HepG2 (cell line): ENCODE results near the gene POLR2H. TPM values are rescaled to one million over a fixed set of nuclear protein-coding genes. Genes with fewer than 3 reads are reported as not detected.
A peak's percentile ranks its signal among the peaks of the same experiment; 100 is the strongest.

Experiments used
- GLI4 ChIP-seq: sonication (generic); formaldehyde crosslinking; IDR thresholded peaks from 2 replicates; pipeline ENCODE4 v1.5.1; 2020; ENCODE audit warnings: missing genetic modification reagents, mild to moderate bottlenecking, moderate library complexity, borderline replicate concordance
- HOXA9 ChIP-seq: sonication (generic); formaldehyde crosslinking; IDR thresholded peaks from 2 replicates; pipeline ENCODE4 v1.8.1; 2022; ENCODE audit warnings: missing genetic modification reagents, mild to moderate bottlenecking, moderate library complexity, borderline replicate concordance
- NAIF1 ChIP-seq: sonication (generic); formaldehyde crosslinking; IDR thresholded peaks from 2 replicates; pipeline ENCODE4 v1.5.0; 2020; ENCODE audit warnings: mild to moderate bottlenecking, missing genetic modification reagents, borderline replicate concordance
- PHF8 ChIP-seq: sonication (generic); formaldehyde crosslinking; IDR thresholded peaks from 2 replicates; pipeline ENCODE4 v1.5.0; 2020; ENCODE audit warnings: missing genetic modification reagents
- YEATS4 ChIP-seq: sonication (generic); formaldehyde crosslinking; IDR thresholded peaks from 2 replicates; pipeline ENCODE4 v1.4.0; 2020; ENCODE audit warnings: missing genetic modification reagents, borderline replicate concordance
- ZNF562 ChIP-seq: sonication (generic); formaldehyde crosslinking; IDR thresholded peaks from 2 replicates; pipeline ENCODE4 v1.8.0; 2022; ENCODE audit warnings: missing genetic modification reagents, borderline replicate concordance
- ZNF720 ChIP-seq: sonication (generic); formaldehyde crosslinking; IDR thresholded peaks from 2 replicates; pipeline ENCODE4 v1.4.0; 2020; ENCODE audit warnings: missing genetic modification reagents
- ZSCAN12 ChIP-seq: sonication (generic); formaldehyde crosslinking; IDR thresholded peaks from 2 replicates; pipeline ENCODE4 v1.9.0; 2021; ENCODE audit warnings: mild to moderate bottlenecking, missing genetic modification reagents
- polyA plus RNA-seq, 8 experiments: library from polyadenylated mRNA; depleted of rRNA in 3 of 8; stranded (reverse) in 7 of 8; unstranded in 1 of 8; fragments of >200 nt; fragmentation: Illumina TruSeq in 4 of 8; extraction: Trizol in 4 of 8; gene quantifications; 2 replicates each; pipeline versions ENCODE4 v1.2.1 to v1.2.3, GENCODE V29; 2011 to 2016; ENCODE audit warnings: low read depth in 4 of 8, missing spikeins in 1 of 8, mixed read lengths in 1 of 8; ENCODE audit not compliant: insufficient read depth in 1 of 8
- total RNA-seq, 5 experiments: library from RNA; depleted of rRNA; stranded (reverse); fragments of >200 nt; fragmentation: Illumina TruSeq; extraction: Trizol; gene quantifications; 2 replicates each; pipeline ENCODE4 v1.2.3, GENCODE V29; 2016; ENCODE audit warnings: low read depth in 1 of 5
- TF ChIP-seq, protein P1 (sequence below), 2 experiments: sonication (generic) in 1 of 2; formaldehyde crosslinking in 1 of 2; IDR thresholded peaks; 2 replicates each; pipeline versions ENCODE4 v1.4.0 to v1.6.1; 2016 to 2020; ENCODE audit warnings: borderline replicate concordance in 1 of 2, low read depth in 1 of 2, mild to moderate bottlenecking in 1 of 2, missing genetic modification reagents in 1 of 2
- TF ChIP-seq, protein P2 (sequence below): sonication (generic); formaldehyde crosslinking; IDR thresholded peaks from 2 replicates; pipeline ENCODE4 v1.4.0; 2020; ENCODE audit warnings: mild to moderate bottlenecking, missing genetic modification reagents
- TF ChIP-seq, protein P3 (sequence below): sonication (generic); formaldehyde crosslinking; IDR thresholded peaks from 2 replicates; pipeline ENCODE4 v1.4.0; 2020; ENCODE audit warnings: mild to moderate bottlenecking, missing genetic modification reagents
- TF ChIP-seq, protein P4 (sequence below): sonication (generic); formaldehyde crosslinking; IDR thresholded peaks from 2 replicates; pipeline ENCODE4 v1.5.1; 2020; ENCODE audit warnings: mild to moderate bottlenecking, missing genetic modification reagents, moderate library complexity

Gene POLR2H
- total and polyA plus RNA-seq, 2 of the 13 experiments (the other 11 are each of a cell fraction or from before 2014, with no cell fraction given), result 118 to 194 TPM

DNA sequence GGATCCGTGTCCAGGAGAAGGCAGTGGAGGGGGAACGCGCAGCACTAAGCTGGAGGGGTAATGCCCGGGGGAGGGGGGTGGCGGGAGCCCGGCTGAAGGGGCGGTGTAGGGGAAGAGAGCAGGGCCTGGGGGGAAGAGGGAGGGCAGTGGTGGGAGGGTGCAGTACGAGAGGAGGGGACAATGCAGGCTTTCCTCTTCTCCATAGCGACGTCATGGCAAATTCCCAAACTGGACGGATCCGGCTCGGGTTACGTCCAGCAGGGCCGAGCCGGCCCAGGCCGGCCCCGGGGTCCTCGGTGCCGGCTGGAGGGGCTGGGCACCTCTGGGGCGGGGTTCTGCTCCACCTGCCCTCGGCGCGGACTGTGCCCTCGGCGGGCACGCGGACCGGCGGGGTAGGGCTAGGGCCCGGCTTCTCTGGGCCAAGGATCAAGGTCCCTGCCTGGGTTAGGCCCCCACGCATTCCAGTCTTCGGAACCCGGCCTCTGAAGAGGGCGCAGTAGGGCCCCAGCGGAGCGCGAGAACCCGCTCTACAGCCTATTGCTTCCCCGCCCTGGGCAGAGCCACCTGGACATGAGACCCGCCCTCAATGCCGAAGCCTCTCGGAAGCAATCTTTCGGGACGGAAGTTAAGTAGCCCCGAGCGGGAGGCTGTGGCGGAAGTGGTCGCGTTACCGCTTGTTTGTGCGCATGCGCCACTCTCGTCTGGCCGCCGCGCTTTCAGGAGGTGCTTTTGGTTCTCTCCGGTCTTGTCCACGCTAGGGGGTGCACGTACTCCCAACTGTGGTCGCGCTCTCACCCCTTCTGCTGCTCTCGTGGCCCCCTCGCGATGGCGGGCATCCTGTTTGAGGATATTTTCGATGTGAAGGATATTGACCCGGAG is 1.4 kb downstream of the POLR2H start (continued):
- TF ChIP-seq PHF8 (CRISPR knock-in tag) (peak; percentile 67), GLI4 (CRISPR knock-in tag) (no peak), ZSCAN12 (CRISPR knock-in tag) (no peak), YEATS4 (CRISPR knock-in tag) (peak; percentile 82; the same call in 1 of the 2 replicates), NAIF1 (CRISPR knock-in tag) (peak; percentile 74), ZNF720 (CRISPR knock-in tag) (no peak), ZNF562 (no peak), HOXA9 (no peak)
- TF ChIP-seq, protein P1, sequence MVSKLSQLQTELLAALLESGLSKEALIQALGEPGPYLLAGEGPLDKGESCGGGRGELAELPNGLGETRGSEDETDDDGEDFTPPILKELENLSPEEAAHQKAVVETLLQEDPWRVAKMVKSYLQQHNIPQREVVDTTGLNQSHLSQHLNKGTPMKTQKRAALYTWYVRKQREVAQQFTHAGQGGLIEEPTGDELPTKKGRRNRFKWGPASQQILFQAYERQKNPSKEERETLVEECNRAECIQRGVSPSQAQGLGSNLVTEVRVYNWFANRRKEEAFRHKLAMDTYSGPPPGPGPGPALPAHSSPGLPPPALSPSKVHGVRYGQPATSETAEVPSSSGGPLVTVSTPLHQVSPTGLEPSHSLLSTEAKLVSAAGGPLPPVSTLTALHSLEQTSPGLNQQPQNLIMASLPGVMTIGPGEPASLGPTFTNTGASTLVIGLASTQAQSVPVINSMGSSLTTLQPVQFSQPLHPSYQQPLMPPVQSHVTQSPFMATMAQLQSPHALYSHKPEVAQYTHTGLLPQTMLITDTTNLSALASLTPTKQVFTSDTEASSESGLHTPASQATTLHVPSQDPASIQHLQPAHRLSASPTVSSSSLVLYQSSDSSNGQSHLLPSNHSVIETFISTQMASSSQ (IDR thresholded peaks at IDR 0.05; ENCODE audit: low read depth), result 0 out of 2 replicates have a peak, but pooled peaks have one; percentile 31
- TF ChIP-seq, protein P1 (CRISPR knock-in tag; IDR thresholded peaks at IDR 0.05; ENCODE audit: borderline replicate concordance), result peak; percentile 53; the same call in 1 of the 2 replicates
- TF ChIP-seq, protein P2, sequence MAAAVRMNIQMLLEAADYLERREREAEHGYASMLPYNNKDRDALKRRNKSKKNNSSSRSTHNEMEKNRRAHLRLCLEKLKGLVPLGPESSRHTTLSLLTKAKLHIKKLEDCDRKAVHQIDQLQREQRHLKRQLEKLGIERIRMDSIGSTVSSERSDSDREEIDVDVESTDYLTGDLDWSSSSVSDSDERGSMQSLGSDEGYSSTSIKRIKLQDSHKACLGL (CRISPR knock-in tag), result peak; percentile 70; the same call in 1 of the 2 replicates
- TF ChIP-seq, protein P3, sequence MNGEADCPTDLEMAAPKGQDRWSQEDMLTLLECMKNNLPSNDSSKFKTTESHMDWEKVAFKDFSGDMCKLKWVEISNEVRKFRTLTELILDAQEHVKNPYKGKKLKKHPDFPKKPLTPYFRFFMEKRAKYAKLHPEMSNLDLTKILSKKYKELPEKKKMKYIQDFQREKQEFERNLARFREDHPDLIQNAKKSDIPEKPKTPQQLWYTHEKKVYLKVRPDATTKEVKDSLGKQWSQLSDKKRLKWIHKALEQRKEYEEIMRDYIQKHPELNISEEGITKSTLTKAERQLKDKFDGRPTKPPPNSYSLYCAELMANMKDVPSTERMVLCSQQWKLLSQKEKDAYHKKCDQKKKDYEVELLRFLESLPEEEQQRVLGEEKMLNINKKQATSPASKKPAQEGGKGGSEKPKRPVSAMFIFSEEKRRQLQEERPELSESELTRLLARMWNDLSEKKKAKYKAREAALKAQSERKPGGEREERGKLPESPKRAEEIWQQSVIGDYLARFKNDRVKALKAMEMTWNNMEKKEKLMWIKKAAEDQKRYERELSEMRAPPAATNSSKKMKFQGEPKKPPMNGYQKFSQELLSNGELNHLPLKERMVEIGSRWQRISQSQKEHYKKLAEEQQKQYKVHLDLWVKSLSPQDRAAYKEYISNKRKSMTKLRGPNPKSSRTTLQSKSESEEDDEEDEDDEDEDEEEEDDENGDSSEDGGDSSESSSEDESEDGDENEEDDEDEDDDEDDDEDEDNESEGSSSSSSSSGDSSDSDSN (CRISPR knock-in tag), result peak; percentile 94
- TF ChIP-seq, protein P4, sequence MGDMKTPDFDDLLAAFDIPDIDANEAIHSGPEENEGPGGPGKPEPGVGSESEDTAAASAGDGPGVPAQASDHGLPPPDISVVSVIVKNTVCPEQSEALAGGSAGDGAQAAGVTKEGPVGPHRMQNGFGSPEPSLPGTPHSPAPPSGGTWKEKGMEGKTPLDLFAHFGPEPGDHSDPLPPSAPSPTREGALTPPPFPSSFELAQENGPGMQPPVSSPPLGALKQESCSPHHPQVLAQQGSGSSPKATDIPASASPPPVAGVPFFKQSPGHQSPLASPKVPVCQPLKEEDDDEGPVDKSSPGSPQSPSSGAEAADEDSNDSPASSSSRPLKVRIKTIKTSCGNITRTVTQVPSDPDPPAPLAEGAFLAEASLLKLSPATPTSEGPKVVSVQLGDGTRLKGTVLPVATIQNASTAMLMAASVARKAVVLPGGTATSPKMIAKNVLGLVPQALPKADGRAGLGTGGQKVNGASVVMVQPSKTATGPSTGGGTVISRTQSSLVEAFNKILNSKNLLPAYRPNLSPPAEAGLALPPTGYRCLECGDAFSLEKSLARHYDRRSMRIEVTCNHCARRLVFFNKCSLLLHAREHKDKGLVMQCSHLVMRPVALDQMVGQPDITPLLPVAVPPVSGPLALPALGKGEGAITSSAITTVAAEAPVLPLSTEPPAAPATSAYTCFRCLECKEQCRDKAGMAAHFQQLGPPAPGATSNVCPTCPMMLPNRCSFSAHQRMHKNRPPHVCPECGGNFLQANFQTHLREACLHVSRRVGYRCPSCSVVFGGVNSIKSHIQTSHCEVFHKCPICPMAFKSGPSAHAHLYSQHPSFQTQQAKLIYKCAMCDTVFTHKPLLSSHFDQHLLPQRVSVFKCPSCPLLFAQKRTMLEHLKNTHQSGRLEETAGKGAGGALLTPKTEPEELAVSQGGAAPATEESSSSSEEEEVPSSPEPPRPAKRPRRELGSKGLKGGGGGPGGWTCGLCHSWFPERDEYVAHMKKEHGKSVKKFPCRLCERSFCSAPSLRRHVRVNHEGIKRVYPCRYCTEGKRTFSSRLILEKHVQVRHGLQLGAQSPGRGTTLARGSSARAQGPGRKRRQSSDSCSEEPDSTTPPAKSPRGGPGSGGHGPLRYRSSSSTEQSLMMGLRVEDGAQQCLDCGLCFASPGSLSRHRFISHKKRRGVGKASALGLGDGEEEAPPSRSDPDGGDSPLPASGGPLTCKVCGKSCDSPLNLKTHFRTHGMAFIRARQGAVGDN (CRISPR knock-in tag), result peak; percentile 98
